Endothelial cell of umbilical vein (primary cell): ENCODE measurements around the gene CEP85L. TPM values are rescaled to one million over a fixed set of nuclear protein-coding genes. Genes with fewer than 3 reads are reported as not detected.

Experiments used
- BruUV-seq: library from RNA; stranded (reverse); fragments of 400-500 nt; replicated peaks from 2 replicates; lab custom pipeline; 2021; lab: Mats Ljungman, UMichigan
- CTCF ChIA-PET: fragments of 300-600, 350-600 bp; sonication (Branson Sonifier 250); formaldehyde crosslinking; loops from one replicate; lab custom pipeline; 2021; ENCODE audit warnings: antibody characterized with exemption, inconsistent platforms; lab: Charles Lee
- POLR2A ChIA-PET: fragments of 300-600, 350-600 bp; sonication (Branson Sonifier 250); formaldehyde crosslinking; loops from one replicate; lab custom pipeline; 2021; ENCODE audit warnings: antibody characterized with exemption, inconsistent platforms; lab: Charles Lee
- DNase-seq: peaks from one replicate; pipeline ENCODE4 v3.0.0-alpha.2; 2011; ENCODE audit warnings: low read depth, low spot score
- FAIRE-seq: peaks from 2 replicates; lab custom pipeline; 2011; peaks lifted over from hg19 to GRCh38; lab: Jason Lieb, UNC
- H2AFZ ChIP-seq: 2 replicates; pipeline ENCODE4 v1.6.0; 2012; ENCODE audit warnings: low read depth, low read length, control low read depth, inconsistent platforms
- H3K27ac ChIP-seq: 2 replicates; pipeline ENCODE4 v1.5.1; 2011; ENCODE audit warnings: low read depth, mild to moderate bottlenecking, control low read depth, low read length, moderate library complexity; ENCODE audit not compliant: insufficient read depth
- H3K27me3 ChIP-seq, 2 experiments: 2 replicates each; pipeline versions ENCODE4 v1.6.0 to v1.6.1; 2011; ENCODE audit warnings: low read length in 2 of 2, mixed read lengths in 1 of 2; ENCODE audit not compliant: control insufficient read depth in 2 of 2, insufficient read depth in 2 of 2
- H3K36me3 ChIP-seq, 2 experiments: 2 replicates in 1 of 2; 3 replicates in 1 of 2; pipeline ENCODE4 v1.5.1; 2011; ENCODE audit warnings: low read length in 2 of 2, mild to moderate bottlenecking in 1 of 2, moderate library complexity in 1 of 2; ENCODE audit not compliant: control insufficient read depth in 2 of 2, insufficient read depth in 2 of 2; ENCODE audit errors: extremely low read depth in 1 of 2
- H3K4me1 ChIP-seq: 3 replicates; pipeline ENCODE4 v1.5.1; 2011; ENCODE audit warnings: mild to moderate bottlenecking, low read length; ENCODE audit not compliant: control insufficient read depth, insufficient read depth; ENCODE audit errors: extremely low read depth
- H3K4me2 ChIP-seq: 2 replicates; pipeline ENCODE4 v1.6.1; 2011; ENCODE audit warnings: low read length, control low read depth, mixed read lengths; ENCODE audit not compliant: insufficient read depth
- H3K4me3 ChIP-seq, 3 experiments: fragments of 200-600 bp in 1 of 3; sonication (generic), shearing (Covaris generic) in 1 of 3; replicated peaks in 1 of 3; 2 replicates each; pipeline ENCODE4 v1.5.1; 2011 to 2016; ENCODE audit warnings: control low read depth in 3 of 3, low read length in 3 of 3, mild to moderate bottlenecking in 2 of 3, inconsistent platforms in 1 of 3, low read depth in 1 of 3, moderate library complexity in 1 of 3; ENCODE audit not compliant: insufficient read depth in 1 of 3
- H3K79me2 ChIP-seq: 2 replicates; pipeline ENCODE4 v1.6.0; 2012; ENCODE audit warnings: low read length, inconsistent platforms; ENCODE audit not compliant: control insufficient read depth, insufficient read depth
- H3K9ac ChIP-seq: replicated peaks from 2 replicates; pipeline ENCODE3; 2011; ENCODE audit warnings: low read length, control low read depth; ENCODE audit not compliant: insufficient read depth; ENCODE audit errors: extremely low read depth
- H3K9me1 ChIP-seq: replicated peaks from 3 replicates; pipeline ENCODE4 v1.6.0; 2011; ENCODE audit warnings: mild to moderate bottlenecking, low read length; ENCODE audit not compliant: control insufficient read depth, insufficient read depth; ENCODE audit errors: extremely low read depth
- H3K9me3 ChIP-seq: replicated peaks from 2 replicates; pipeline ENCODE4 v1.5.1; 2012; ENCODE audit warnings: low read length, inconsistent platforms; ENCODE audit not compliant: control insufficient read depth, insufficient read depth
- H4K20me1 ChIP-seq: replicated peaks from 2 replicates; pipeline ENCODE3; 2011; ENCODE audit warnings: mild to moderate bottlenecking, low read length; ENCODE audit not compliant: control insufficient read depth, insufficient read depth; ENCODE audit errors: extremely low read depth
- EZH2 ChIP-seq: IDR thresholded peaks from 2 replicates; pipeline ENCODE4 v1.6.1; 2012; ENCODE audit warnings: borderline replicate concordance, low read depth, mild to moderate bottlenecking, moderate library complexity, low read length, inconsistent platforms; ENCODE audit not compliant: severe bottlenecking
- FOS ChIP-seq: IDR thresholded peaks from 2 replicates; pipeline ENCODE4 v1.6.1; 2011; ENCODE audit warnings: mild to moderate bottlenecking, low read length, moderate library complexity, borderline replicate concordance; ENCODE audit not compliant: insufficient read depth
- GATA2 ChIP-seq: IDR thresholded peaks from 2 replicates; pipeline ENCODE4 v1.7.0; 2011; ENCODE audit warnings: low read depth, mild to moderate bottlenecking, moderate library complexity, mixed read lengths, low read length; ENCODE audit not compliant: insufficient read length, insufficient read depth
- JUN ChIP-seq: IDR thresholded peaks from 2 replicates; pipeline ENCODE4 v1.6.1; 2011; ENCODE audit warnings: borderline replicate concordance, low read depth; ENCODE audit not compliant: insufficient read length, insufficient read depth
- MYC ChIP-seq: IDR thresholded peaks from one replicate; pipeline ENCODE4 v1.6.1; 2011; ENCODE audit warnings: mild to moderate bottlenecking, low read depth, low read length
- POLR2A ChIP-seq: IDR thresholded peaks from 2 replicates; pipeline ENCODE4 v1.6.1; 2012; ENCODE audit warnings: low read depth, mild to moderate bottlenecking, control low read depth, low read length
- POLR2AphosphoS5 ChIP-seq: IDR thresholded peaks from 2 replicates; pipeline ENCODE4 v1.6.1; 2012; ENCODE audit warnings: low read depth, mild to moderate bottlenecking, control low read depth, low read length, moderate library complexity; ENCODE audit not compliant: insufficient read depth
- dilution Hi-C: fragments of 300-500 bp; cut with MboI; formaldehyde crosslinking; loops from one replicate; pipeline ENCODE4 v1.15.0; 2019; ENCODE audit warnings: low sequenced_read_pairs; ENCODE audit not compliant: extremely low pct_ligation_motif_present
- intact Hi-C: fragments of 100-400 bp; cut with micrococcal nuclease; formaldehyde crosslinking; loops from one replicate; pipeline ENCODE4 v1.10.0; 2022
- polyA plus RNA-seq, 4 experiments: library from polyadenylated mRNA; depleted of rRNA in 3 of 4; stranded (reverse) in 3 of 4; unstranded in 1 of 4; fragments of >200 nt; gene quantifications; 2 replicates each; pipeline versions ENCODE4 v1.2.1 to v1.2.3, GENCODE V29; 2011 to 2012; ENCODE audit warnings: missing spikeins in 1 of 4
- total RNA-seq: library from RNA; stranded (reverse); gene quantifications from 2 replicates; pipeline ENCODE4 v1.2.3, GENCODE V29; 2021
- TF ChIP-seq, protein P1 (sequence below), 2 donors: IDR thresholded peaks; 1 replicate in 1 of 2; 2 replicates in 1 of 2; pipeline ENCODE4 v1.5.1; 2011; ENCODE audit warnings: low read length in 2 of 2, mild to moderate bottlenecking in 2 of 2, moderate library complexity in 2 of 2, control low read depth in 1 of 2, inconsistent platforms in 1 of 2, low read depth in 1 of 2; ENCODE audit not compliant: insufficient read depth in 1 of 2; ENCODE audit errors: extremely low read depth in 1 of 2
- TF ChIP-seq, protein P2 (sequence below): IDR thresholded peaks from 2 replicates; pipeline ENCODE4 v1.6.1; 2011; ENCODE audit not compliant: insufficient read depth, insufficient read length

CEP85L gene
- total and polyA plus RNA-seq, 2 donors (not counting 3 experiments of a cell fraction or from before 2014, with no cell fraction given) = 1.8 to 9.2 TPM

DNA sequence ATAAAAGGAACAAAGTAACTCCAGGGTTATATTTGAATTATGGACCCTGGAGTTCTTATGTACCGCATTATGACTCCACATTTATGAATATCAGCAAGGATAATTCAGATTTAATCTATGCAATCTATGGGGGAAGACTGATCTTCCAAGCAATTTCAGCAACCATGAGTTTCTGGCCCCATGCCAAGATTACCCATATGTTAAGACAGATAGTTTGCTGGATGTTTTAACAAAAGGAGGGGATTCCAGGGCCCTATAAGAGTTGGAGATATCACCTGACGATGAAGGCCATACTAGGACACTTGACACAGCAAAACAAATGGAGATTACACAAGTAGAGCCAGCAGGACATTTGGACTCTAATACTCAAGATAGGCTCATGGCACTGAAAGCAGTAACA, 149.2 kb downstream of the CEP85L start:
- H4K20me1 ChIP-seq = no peaks in the 10 kb centered on the region
- H3K27me3 ChIP-seq = no peaks in the 10 kb centered on the region
- no peaks in the 10 kb centered on the region for H3K9me1 ChIP-seq
- H3K79me2 ChIP-seq = no peaks in the 10 kb centered on the region
- no peak overlapping the region for H3K4me3 ChIP-seq
- DNase-seq = no peak
- H3K9me3 ChIP-seq = no peaks in the 10 kb centered on the region
- no peak for FAIRE-seq
- no peak overlapping the region for H2AFZ ChIP-seq
- H3K27ac ChIP-seq = no peak overlapping the region
- TF ChIP-seq JUN (no peak), POLR2A (no peak), POLR2AphosphoS5 (no peak), MYC (no peak), EZH2 (no peak), FOS (no peak), GATA2 (no peak)
- TF ChIP-seq, protein P1, sequence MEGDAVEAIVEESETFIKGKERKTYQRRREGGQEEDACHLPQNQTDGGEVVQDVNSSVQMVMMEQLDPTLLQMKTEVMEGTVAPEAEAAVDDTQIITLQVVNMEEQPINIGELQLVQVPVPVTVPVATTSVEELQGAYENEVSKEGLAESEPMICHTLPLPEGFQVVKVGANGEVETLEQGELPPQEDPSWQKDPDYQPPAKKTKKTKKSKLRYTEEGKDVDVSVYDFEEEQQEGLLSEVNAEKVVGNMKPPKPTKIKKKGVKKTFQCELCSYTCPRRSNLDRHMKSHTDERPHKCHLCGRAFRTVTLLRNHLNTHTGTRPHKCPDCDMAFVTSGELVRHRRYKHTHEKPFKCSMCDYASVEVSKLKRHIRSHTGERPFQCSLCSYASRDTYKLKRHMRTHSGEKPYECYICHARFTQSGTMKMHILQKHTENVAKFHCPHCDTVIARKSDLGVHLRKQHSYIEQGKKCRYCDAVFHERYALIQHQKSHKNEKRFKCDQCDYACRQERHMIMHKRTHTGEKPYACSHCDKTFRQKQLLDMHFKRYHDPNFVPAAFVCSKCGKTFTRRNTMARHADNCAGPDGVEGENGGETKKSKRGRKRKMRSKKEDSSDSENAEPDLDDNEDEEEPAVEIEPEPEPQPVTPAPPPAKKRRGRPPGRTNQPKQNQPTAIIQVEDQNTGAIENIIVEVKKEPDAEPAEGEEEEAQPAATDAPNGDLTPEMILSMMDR (IDR thresholded peaks at IDR 0.05; ENCODE audit: extremely low read depth in 1 of 2, insufficient read depth in 1 of 2, low read depth in 1 of 2, low read length in 2 of 2) = no peak
- TF ChIP-seq, protein P2, sequence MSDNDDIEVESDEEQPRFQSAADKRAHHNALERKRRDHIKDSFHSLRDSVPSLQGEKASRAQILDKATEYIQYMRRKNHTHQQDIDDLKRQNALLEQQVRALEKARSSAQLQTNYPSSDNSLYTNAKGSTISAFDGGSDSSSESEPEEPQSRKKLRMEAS = no peak
- H3K9ac ChIP-seq = no peak overlapping the region
- CTCF ChIA-PET = no interaction called here
- no peaks in the 10 kb centered on the region for H3K36me3 ChIP-seq
- POLR2A ChIA-PET = no interaction called here
- dilution Hi-C loops = no loop called here
- no peaks in the 10 kb centered on the region for H3K4me1 ChIP-seq
- no TSS peak for BruUV-seq
- H3K4me2 ChIP-seq = no peak overlapping the region
- intact Hi-C loops = no loop called here
